Activated CD4-positive, alpha-beta T cell treated with anti-CD3 and anti-CD28 coated beads for 24 hours (primary cell): ENCODE measurements around the gene TMPRSS9.
"Not testable (repeated sequence)": the region's sequence is repeated elsewhere in the genome, so short reads cannot be mapped to it uniquely, and the experiment has no call there.

Experiments used
- DNase-seq, 2 donors: peaks; one replicate each; pipeline ENCODE4 v3.0.0-alpha.2; 2020; ENCODE audit warnings: low read depth in 2 of 2

TMPRSS9 gene

DNA sequence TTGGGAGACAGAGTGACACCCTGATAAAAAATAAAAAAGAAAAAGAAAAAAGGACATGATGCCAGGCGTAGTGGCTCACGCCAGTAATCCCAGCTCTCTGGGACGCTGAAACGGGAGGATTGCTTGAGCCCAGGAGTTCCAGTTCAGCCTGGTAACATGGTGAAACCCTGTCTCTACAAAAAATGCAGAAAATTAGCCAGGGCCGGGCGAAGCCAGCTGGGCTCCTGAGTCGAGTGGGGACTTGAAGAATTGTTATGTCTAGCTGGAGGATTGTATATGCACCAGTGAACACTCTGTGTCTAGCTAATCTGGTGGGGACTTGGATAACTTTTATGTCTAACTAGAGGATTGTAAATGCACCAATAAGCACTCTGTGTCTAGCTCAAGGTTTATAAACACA, 32.3 kb downstream of the TMPRSS9 start:
- no peak for DNase-seq

DNA sequence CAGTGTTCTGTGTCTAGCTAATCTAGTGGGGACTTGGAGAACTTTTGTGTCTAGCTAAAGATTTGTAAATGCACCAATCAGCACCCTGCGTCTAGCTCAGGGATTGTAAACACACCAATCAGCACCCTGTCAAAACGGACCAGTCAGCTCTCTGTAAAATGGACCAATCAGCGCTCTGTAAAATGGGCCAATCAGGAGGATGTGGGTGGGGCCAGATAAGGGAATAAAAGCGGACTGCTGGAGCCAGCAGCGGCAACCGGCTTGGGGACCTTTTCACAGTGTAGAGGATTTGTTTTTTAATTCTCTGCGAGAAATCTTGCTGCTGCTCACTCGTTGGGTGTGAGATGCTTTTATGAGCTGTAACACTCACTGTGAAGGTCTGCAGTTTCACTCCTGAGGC, 32.8 kb downstream of the TMPRSS9 start:
- not testable (repeated sequence) for DNase-seq

DNA sequence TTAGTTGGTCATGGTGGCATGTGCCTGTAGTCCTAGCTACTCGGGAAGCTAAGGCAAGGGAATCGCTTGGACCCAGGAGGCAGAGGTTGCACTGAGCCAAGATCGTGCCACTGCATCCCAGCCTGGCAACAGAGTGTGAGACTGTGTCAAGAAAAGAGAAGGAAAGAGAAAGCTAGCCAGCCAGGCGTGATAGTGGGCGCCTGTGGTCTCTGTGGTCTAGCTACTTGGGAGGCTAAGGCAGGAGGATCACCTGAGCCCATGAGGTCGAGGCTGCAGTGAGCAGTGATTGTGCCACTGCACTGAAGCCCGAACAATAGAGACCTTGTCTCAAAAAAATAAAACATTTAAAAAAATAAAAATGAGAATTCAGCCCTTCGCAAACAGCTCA, 34.0 kb downstream of the TMPRSS9 start:
- no peak for DNase-seq

DNA sequence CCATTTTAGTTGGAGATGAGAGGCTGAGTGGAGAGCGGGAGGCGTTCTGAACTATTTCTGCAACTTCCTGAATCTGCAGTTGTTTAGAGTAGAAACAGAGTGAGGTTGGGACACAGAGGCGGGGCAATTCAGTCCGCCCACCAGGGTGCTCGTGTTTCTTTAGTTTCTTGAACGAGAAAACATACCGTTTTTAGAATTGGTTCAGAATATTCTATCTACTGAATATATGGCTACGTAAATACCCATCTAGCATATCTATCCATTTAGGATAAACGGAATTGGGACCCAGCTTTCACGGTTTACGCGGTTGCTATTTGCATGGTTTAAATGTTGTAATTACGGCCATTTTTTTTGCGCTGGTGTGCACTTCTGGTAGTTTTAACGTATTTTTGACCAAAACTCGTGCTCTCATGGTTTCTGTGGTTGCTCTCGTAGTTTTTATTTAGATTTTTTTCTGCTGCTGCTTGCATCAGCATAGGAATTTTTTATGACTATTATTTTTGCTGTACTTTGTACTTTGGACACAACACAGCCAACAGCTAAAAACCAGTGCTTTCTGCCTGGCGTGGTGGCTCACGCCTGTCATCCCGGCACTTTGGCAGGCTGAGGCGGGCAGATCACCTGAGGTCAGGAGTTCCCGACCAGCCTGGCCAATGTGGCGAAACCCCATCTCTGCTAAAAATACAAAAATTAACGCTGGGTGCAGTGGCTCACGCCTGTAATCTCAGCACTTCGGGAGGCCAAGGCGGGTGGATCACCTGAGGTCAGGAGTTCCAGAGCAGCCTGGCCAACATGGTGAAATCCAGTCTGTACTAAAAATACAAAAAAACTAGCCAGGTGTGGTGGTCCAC, 34.6 kb downstream of the TMPRSS9 start:
- no peak for DNase-seq

DNA sequence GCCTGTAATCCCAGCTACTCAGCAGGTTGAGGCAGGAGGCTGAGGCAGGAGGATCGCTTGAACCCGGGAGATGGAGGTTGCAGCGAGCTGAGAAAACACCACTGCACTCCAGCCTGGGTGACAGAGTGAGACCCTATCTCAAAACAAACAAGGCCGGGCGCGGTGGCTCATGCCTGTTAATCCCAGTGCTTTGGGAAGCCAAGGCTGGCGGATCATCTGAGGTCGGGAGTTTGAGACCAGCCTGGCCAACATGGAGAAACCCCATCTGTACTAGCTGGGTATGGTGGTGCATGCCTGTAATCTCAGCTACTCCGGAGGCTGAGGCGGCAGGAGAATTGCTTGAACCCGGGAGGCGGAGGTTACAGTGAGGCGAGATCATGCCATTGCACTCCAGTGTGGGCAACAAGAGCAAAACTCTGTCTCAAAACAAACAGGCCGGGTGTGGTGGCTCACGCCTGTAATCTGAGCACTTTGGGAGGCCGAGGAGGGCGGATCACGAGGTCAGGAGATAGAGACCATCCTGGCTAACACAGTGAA, 35.3 kb downstream of the TMPRSS9 start:
- DNase-seq: not testable (repeated sequence)

DNA sequence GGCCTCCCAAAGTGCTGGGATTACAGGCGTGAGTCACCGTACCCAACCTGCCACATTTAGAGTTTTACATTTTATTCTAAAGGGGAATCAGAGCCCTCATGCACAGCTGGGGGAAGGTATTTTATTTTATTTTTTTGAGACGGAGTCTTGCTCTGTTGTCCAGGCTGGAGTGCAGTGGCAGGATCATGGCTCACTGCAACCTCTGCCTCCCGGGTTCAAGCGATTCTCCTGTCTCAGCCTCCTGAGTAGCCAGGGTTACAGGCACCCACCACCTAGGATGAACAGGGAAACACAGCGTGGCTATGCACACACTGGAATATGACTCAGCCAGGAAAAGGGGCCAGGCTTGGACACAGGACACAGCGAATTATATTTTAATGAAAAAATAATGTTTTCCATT, 37.1 kb downstream of the TMPRSS9 start:
- DNase-seq: not testable (repeated sequence)

DNA sequence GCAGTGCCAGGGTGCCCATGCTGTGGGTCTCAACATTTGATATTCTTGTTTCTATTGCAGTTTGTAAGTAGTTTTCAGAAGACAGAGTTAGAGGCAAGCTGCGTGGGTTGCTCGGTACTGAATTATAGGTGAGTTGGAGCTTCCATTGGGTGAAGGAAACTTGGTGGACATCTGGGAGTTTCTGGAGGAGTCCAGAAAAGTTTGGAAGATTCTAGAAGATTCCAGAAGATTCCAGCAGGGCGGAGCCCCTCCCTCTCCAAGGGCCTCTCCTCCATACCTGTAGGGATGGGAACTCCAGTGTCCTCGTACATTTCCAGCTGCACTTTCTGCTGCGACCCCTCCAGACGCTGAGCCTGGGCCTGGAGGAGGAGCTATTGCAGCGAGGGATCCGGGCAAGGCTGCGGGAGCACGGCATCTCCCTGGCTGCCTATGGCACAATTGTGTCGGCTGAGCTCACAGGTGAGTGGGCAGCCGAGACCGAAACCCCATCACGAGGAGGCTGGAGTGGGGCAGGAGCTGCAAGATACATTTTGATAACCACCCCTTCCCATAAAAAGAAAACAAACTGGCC, 38.8 kb downstream of the TMPRSS9 start:
- DNase-seq: no peak

DNA sequence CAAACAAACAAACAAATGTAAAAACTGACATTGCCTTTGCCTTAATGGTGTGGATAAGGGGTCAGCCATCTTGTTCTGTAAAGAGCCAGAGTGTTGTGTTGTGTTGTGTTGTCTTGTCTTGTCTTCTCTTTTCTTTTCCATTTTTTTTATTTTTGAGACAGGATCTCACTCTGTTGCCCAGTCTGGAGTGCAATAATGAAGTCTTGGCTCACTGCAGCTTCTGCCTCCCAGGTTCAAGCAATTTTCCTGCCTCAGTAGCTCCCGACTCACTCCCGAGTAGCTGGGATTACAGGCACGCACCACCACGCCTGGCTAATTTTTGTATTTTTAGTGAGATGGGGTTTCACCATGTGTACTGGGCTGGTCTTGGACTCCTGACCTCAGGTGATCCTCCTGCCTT, 39.5 kb downstream of the TMPRSS9 start:
- no peak for DNase-seq

DNA sequence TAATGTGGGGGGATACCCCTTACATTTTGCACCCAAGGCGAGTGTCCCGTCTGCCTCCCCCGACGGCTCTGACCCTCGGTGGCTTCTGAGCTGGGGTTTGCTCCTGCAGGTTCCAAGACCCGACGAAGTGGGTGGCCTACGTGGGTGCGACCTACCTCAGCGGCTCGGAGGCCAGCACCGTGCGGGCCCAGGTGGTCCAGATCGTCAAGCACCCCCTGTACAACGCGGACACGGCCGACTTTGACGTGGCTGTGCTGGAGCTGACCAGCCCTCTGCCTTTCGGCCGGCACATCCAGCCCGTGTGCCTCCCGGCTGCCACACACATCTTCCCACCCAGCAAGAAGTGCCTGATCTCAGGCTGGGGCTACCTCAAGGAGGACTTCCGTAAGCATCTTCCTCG, 48.2 kb downstream of the TMPRSS9 start:
- no peak for DNase-seq

DNA sequence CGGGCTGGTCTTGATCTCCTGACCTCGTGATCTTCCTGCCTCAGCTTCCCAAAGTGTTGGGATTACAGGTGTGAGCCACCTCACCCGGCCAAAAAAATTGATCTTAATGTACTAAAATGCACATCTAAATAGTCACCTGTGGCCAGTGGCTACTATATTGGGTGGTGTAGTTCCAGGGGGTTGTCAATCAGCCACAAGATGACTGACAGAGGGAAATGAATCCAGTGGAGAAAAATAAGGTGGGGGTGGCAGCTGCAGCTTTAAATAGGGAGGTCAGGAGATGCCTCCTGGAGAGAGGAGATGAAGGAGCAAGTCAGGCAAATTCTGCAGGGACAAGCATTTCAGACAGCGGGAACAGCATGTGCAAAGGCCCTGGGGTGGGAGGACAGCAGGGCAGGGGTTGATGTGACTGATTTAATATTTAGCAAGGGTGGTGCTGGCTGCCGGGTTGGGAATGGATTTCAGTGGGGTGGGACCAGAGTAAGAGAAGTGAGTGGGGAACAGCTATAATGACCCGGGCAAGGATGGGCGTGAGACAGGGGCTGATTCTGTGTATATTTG, 49.4 kb downstream of the TMPRSS9 start:
- DNase-seq: no peak

DNA sequence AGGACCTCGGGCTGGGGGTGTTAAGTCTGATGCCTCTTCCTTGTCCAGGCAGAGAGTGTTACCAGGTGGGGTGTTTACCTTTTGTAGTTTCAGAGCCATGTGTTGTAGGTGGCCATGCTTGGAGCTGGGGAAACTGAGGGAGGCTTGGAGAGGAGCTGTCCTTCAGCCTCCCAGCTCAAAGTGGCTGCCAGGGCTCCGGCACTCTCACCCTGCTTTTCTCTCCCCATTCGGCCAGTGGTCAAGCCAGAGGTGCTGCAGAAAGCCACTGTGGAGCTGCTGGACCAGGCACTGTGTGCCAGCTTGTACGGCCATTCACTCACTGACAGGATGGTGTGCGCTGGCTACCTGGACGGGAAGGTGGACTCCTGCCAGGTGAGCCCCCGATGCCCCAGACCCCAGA, 50.0 kb downstream of the TMPRSS9 start:
- no peak for DNase-seq

DNA sequence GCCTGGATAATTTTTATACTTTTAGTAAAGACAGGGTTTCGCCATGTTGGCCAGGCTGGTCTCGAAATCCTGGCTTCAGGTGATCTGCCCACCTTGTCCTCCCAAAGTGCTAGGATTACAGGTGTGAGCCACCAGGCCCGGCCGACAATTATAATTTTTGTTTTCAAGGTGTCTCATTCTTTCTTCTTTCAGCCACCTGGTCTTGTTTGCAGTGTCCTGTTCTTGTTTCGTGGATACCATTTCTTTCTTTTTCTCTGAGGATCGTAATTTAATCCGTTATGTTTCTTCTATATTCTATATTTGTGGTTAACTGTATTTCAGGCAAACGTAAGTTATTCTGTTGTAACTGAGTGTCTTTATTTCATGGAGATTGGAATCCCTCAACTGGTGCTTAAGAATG, 51.6 kb downstream of the TMPRSS9 start:
- no peak for DNase-seq

DNA sequence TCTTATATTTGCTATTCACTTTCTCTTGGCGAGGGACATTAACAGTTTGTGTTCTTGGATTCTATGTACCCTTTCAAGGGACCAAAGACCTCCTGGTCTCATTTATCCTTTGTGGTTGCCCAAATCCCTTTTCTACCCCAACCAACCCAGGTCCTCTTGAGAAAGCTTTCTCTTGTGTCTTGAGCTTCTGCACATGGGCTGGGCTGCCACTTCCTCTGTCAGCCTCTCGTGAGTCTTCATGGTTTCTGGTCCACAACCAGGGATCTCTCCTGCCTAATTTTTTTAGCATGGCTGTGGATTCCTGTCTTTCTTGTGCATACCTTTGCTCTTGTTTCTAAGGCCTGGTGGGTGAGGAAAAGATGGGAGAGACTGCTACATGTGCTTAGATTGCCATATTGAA, 52.4 kb downstream of the TMPRSS9 start:
- DNase-seq: no peak

DNA sequence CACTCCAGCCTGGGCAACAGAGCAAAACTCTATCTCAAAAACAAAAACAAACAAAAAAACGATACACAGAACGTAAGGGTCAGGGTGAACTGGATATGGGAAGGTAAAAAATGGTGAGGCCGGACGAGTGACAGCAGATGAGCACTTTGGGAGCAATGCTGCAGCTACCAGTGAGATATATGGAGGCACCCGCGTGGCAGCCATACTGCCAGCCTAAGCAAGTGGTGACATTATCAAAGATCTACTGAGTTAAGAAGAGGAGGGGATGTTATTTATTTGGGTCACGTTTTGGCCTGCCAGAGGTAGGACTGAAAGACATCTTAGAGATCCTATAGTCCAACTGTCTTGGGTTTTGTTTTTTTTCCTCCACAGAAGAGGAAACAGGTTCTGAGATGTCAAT, 53.1 kb downstream of the TMPRSS9 start:
- no peak for DNase-seq

DNA sequence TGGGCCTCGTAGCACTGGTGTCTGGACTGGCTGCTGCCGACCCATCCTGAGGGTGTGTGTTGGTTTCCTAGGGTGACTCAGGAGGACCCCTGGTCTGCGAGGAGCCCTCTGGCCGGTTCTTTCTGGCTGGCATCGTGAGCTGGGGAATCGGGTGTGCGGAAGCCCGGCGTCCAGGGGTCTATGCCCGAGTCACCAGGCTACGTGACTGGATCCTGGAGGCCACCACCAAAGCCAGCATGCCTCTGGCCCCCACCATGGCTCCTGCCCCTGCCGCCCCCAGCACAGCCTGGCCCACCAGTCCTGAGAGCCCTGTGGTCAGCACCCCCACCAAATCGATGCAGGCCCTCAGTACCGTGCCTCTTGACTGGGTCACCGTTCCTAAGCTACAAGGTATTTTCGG, 53.6 kb downstream of the TMPRSS9 start:
- DNase-seq: no peak

DNA sequence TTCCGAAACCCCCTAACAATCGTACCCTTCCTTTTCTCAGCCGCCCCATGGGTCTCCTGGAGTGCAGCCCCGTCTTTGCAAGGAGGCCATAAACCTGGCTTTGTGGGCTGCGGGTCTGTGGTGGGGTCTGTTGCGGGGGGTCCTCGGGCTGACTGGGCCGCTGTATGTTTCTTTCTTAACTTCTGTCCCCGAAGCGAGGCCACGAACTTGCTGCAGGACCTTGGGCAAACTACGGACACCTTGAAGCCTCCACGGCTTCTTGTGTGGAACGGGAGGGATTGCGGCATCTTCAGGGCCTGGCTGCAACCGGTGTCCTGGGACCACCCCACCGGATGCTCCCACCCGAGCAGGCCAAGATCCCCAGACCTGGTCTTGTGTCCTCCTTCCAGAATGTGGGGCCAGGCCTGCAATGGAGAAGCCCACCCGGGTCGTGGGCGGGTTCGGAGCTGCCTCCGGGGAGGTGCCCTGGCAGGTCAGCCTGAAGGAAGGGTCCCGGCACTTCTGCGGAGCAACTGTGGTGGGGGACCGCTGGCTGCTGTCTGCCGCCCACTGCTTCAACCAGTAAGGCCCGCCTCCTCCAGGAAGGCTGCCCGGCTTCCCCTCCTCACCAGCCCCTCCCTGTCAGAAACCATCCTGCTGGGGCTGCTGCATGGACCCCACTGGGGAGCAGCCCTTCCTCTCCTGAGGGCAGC, 55.4 kb downstream of the TMPRSS9 start:
- DNase-seq: no peak

DNA sequence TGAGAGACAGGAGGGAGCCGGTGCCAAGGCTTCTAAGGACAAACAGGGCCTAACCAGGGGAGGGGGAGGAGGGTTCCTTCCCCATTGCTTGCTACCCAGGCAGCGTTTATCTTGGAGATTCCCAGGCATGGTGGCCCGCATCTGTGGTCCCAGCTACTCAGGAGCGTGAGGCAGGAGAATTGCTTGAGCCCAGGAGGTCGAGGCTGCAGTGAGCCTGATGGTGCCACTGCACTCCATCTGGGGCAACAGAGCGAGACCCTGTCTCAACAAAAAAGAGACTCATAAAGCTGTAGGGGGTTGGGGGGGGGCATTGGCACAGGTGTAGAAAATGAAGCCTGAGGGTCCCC, 55.9 kb downstream of the TMPRSS9 start:
- no peak for DNase-seq

DNA sequence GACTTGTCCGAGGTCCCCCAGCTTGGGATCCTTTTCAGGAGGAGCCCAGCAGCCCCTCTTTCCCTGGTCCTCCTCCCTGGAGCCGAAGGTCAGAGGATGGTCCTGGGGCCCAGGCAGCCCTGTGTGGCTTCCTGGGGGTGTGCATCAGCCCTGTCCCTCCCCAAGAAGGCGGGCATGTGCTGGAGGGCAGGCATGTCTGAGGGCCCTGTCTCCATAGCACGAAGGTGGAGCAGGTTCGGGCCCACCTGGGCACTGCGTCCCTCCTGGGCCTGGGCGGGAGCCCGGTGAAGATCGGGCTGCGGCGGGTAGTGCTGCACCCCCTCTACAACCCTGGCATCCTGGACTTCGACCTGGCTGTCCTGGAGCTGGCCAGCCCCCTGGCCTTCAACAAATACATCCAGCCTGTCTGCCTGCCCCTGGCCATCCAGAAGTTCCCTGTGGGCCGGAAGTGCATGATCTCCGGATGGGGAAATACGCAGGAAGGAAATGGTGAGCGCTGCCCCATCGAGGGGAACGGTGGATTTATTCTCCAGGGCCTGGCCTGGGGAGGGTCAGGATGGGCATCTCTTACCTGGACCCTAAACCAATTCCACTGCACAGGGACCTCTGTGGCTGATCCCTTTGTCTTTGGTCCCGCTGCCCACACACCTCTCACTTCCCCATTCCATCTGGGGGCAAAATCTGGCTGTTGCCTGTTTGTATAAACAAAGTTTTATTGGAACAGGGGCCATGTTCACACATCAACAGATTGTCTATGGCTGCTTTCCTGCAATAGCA, 56.4 kb downstream of the TMPRSS9 start:
- DNase-seq: no peak

DNA sequence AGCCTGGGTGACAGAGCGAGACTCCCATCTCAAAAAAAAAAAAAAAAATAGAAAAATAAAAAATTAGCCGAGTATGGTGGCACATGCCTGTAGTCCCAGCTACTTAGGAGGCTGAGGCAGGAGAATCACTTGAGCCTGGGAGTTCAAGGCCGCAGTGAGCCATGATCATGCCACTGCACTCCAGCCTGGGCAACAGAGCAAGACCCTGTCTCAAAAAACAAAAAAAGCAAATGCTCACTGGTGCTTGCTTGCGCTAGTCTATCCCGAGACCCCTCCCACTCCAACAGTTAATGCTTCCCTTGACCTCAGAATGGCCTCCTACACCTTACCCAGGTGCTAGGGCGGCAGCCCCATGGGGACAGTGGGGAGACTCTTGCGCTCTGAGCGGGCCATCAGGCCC, 57.4 kb downstream of the TMPRSS9 start:
- not testable (repeated sequence) for DNase-seq

DNA sequence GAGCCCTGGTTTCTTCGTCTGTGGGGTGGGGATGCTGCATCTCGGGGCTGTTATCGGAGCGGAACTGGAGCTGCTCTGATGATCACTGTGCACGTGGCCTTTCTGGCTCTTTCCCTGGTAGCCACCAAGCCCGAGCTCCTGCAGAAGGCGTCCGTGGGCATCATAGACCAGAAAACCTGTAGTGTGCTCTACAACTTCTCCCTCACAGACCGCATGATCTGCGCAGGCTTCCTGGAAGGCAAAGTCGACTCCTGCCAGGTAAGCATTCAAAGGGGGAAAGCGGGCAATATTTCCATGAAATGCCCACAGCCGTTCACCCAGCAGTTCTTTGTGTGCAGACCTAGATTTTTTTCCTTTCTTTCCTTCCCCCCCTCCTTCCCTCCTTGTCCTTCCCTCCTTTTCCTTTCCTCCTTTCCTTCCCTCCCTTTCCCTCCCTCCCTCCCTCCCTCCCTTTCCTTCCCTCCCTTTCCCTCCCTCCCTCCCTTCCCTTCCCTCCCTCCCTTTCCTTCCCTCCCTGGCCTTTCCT, 57.9 kb downstream of the TMPRSS9 start:
- DNase-seq: no peak

DNA sequence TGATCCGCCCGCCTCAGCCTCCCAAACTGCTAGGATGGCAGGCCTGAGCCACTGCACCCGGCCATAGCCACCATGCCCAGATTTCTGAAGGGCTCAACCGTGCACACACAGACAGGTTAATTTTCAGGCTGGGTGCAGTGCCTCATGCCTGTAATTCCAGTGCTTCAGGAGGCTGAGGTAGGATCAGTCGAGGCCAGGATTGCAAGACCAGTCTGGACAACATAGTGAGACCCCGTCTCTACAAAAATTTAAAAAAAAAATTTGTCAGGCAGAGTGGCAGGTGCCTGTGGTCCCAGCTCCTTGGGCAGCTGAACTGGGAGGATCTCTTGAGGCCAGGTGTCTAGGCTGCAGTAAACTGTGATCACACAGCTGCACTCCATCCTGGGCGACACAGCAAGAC, 59.7 kb downstream of the TMPRSS9 start:
- no peak for DNase-seq

DNA sequence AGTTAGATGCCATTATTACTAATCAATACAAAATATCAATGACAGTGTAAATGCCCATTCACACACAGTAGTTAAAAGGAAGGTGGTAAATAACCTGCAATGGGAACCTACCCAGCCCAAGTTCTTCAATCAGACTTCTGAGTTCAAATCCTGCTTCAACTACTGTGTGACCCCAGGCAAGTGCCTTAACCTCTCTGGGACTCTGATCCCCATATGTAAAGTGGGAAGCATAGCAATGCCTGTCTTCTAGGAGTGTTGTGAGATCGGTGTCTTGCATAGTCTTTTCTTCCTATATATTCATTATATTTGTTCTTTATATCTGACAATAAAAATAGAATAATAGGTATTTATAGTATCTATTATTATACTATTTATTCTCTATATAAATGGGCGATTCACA, 60.4 kb downstream of the TMPRSS9 start:
- no peak for DNase-seq
